PC-3 (cell line): ENCODE measurements around the gene PHYKPL. TPM values are rescaled to one million over a fixed set of nuclear protein-coding genes. Genes with fewer than 3 reads are reported as not detected.
"Not testable (repeated sequence)": the region's sequence is repeated elsewhere in the genome, so short reads cannot be mapped to it uniquely, and the experiment has no call there.

Experiments used
- ATAC-seq: fragments of 200-7000 bp; cut with Tn5 transposase; 2 replicates; pipeline ENCODE4 v1.9.1; 2020; ENCODE audit warnings: mild to moderate bottlenecking, moderate library complexity
- BruUV-seq: library from RNA; stranded (reverse); fragments of 400-500 nt; replicated peaks from 2 replicates; lab custom pipeline; 2021; lab: Mats Ljungman, UMichigan
- CTCF ChIA-PET: fragments of 300-600 bp; sonication (Branson Sonifier 250); formaldehyde crosslinking; loops from one replicate; lab custom pipeline; 2022; ENCODE audit warnings: antibody characterized with exemption; lab: Charles Lee
- POLR2A ChIA-PET: fragments of 300-600 bp; sonication (Branson Sonifier 250); formaldehyde crosslinking; loops from one replicate; lab custom pipeline; 2022; ENCODE audit warnings: antibody characterized with exemption; ENCODE audit not compliant: unreplicated experiment; lab: Charles Lee
- DNase-seq: peaks from one replicate; pipeline ENCODE4 v3.0.0-alpha.2; 2015
- H2AFZ ChIP-seq: fragments of 300-600 bp; sonication (generic); 2 replicates; pipeline ENCODE4 v1.6.0; 2016; ENCODE audit warnings: antibody characterized with exemption, low read length
- H3F3A ChIP-seq: fragments of 300-600 bp; sonication (generic); one replicate; pipeline ENCODE4 v1.6.0; 2017; ENCODE audit warnings: antibody characterized with exemption, low read length, control low read depth, mild to moderate bottlenecking; ENCODE audit not compliant: unreplicated experiment
- H3K27ac ChIP-seq: fragments of 300-600 bp; sonication (generic); 2 replicates; pipeline ENCODE4 v1.5.1; 2016; ENCODE audit warnings: mild to moderate bottlenecking, low read length
- H3K27me3 ChIP-seq: fragments of 300-600 bp; sonication (generic); 2 replicates; pipeline ENCODE4 v1.6.1; 2016; ENCODE audit warnings: low read length, mixed read lengths
- H3K36me3 ChIP-seq: fragments of 300-600 bp; sonication (generic); 2 replicates; pipeline ENCODE4 v1.6.1; 2016; ENCODE audit warnings: low read depth, mixed run types, low read length, mixed read lengths
- H3K4me1 ChIP-seq: fragments of 300-600 bp; sonication (generic); 2 replicates; pipeline ENCODE4 v1.5.1; 2016; ENCODE audit warnings: low read length; ENCODE audit not compliant: insufficient read depth
- H3K4me2 ChIP-seq: fragments of 300-600 bp; sonication (generic); 2 replicates; pipeline ENCODE4 v1.6.0; 2016; ENCODE audit warnings: low read length
- H3K4me3 ChIP-seq: fragments of 300-600 bp; sonication (generic); 2 replicates; pipeline ENCODE4 v1.5.1; 2016; ENCODE audit warnings: mild to moderate bottlenecking, low read length, mixed read lengths
- H3K79me2 ChIP-seq: fragments of 300-600 bp; sonication (generic); 2 replicates; pipeline ENCODE4 v1.6.1; 2017; ENCODE audit warnings: low read length, mixed read lengths
- H3K9ac ChIP-seq: fragments of 300-600 bp; sonication (generic); 2 replicates; pipeline ENCODE4 v1.6.0; 2016; ENCODE audit warnings: mild to moderate bottlenecking, low read length
- H3K9me2 ChIP-seq: fragments of 300-600 bp; sonication (generic); replicated peaks from 2 replicates; pipeline ENCODE4 v1.6.1; 2016; ENCODE audit warnings: mixed run types, low read length, mixed read lengths
- H3K9me3 ChIP-seq: fragments of 300-600 bp; sonication (generic); 2 replicates; pipeline ENCODE4 v1.6.1; 2016; ENCODE audit warnings: low read length, mixed read lengths
- H4K20me1 ChIP-seq: fragments of 300-600 bp; sonication (generic); 2 replicates; pipeline ENCODE4 v1.6.1; 2016; ENCODE audit warnings: low read length, mixed read lengths
- CTCF ChIP-seq: fragments of 300-600 bp; sonication (generic); conservative IDR thresholded peaks from 2 replicates; pipeline ENCODE4 v1.5.1; 2017; ENCODE audit warnings: antibody characterized with exemption, low read depth, mild to moderate bottlenecking, low read length
- EZH2 ChIP-seq: fragments of 300-600 bp; sonication (generic); IDR thresholded peaks from one replicate; pipeline ENCODE4 v1.6.1; 2017; ENCODE audit warnings: antibody characterized with exemption, mild to moderate bottlenecking, low read length; ENCODE audit not compliant: unreplicated experiment
- EZH2phosphoT487 ChIP-seq: fragments of 300-600 bp; sonication (generic); IDR thresholded peaks from 2 replicates; pipeline ENCODE4 v1.6.1; 2018; ENCODE audit warnings: mild to moderate bottlenecking, antibody characterized with exemption, low read length, borderline replicate concordance
- intact Hi-C: fragments of 100-400 bp; cut with micrococcal nuclease; formaldehyde crosslinking; loops from 2 replicates; pipeline ENCODE4 v1.9.0; 2023
- total RNA-seq: library from RNA; depleted of rRNA; stranded (reverse); fragments of >200 nt; gene quantifications from 2 replicates; pipeline ENCODE4 v1.2.3, GENCODE V29; 2014

PHYKPL gene
- total RNA-seq, 1 experiment from 2014 or later = 31.2 TPM

- Histone ChIP-seq H3K9me3 (no peaks in the 10 kb centered on the region), H2AFZ (peak overlapping the region; percentile 93), H3K4me2 (peak overlapping the region; percentile 100), H4K20me1 (no peaks in the 10 kb centered on the region), H3K9me2 (no peaks in the 10 kb centered on the region), H3K4me1 (peaks cover 17% of the 10 kb centered on the region), H3F3A (no peaks in the 10 kb centered on the region), H3K27me3 (no peaks in the 10 kb centered on the region), H3K9ac (peak overlapping the region; percentile 97), H3K79me2 (peaks cover 31% of the 10 kb centered on the region), H3K4me3 (peak overlapping the region; percentile 96), H3K36me3 (peaks cover 32% of the 10 kb centered on the region), H3K27ac (peak overlapping the region; percentile 57)
- TF ChIP-seq EZH2 (no peak), EZH2phosphoT487 (no peak), CTCF (no peak)
- ATAC-seq (peak; percentile 5), DNase-seq (no peak)
- TSS peak; percentile 45 for BruUV-seq
- ChIA-PET CTCF (no interaction called here), POLR2A (interaction anchor here (0.6 kb wide), 1 partner anchor 382 kb away, joined by 7 read pairs; no protein-coding TSS in a partner anchor)
- intact Hi-C loops = loop anchor here (2.0 kb wide), 1 partner anchor 395 kb away; the partner anchor contains the start of gene CLK4
Measured at GRCh38 chr5:178231539-178232123, 971 bp downstream of the PHYKPL start.

- Histone ChIP-seq H3K4me3 (peak overlapping the region; percentile 96), H3K79me2 (peaks cover 31% of the 10 kb centered on the region), H3K9ac (peak overlapping the region; percentile 97), H3F3A (no peaks in the 10 kb centered on the region), H3K4me2 (peak overlapping the region; percentile 100), H4K20me1 (no peaks in the 10 kb centered on the region), H3K27me3 (no peaks in the 10 kb centered on the region), H2AFZ (no peak overlapping the region), H3K9me2 (no peaks in the 10 kb centered on the region), H3K27ac (no peak overlapping the region), H3K4me1 (peaks cover 17% of the 10 kb centered on the region), H3K36me3 (peaks cover 36% of the 10 kb centered on the region), H3K9me3 (no peaks in the 10 kb centered on the region)
- no TSS peak for BruUV-seq
- no peak for TF ChIP-seq EZH2phosphoT487
- no peak for TF ChIP-seq EZH2
- no peak for TF ChIP-seq CTCF
- POLR2A ChIA-PET = interaction anchor here (0.6 kb wide), 2 partner anchors 383 to 500 kb away, joined by 3 to 7 read pairs; no protein-coding TSS in a partner anchor
- DNase-seq = no peak
- CTCF ChIA-PET = no interaction called here
- intact Hi-C loops = no loop called here
- ATAC-seq = no peak
Measured at GRCh38 chr5:178230879-178231538, 1.6 kb downstream of the PHYKPL start.

- intact Hi-C loops = no loop called here
- Histone ChIP-seq H3K9me2 (no peaks in the 10 kb centered on the region), H3K27ac (no peak overlapping the region), H2AFZ (no peak overlapping the region), H3K27me3 (no peaks in the 10 kb centered on the region), H3K9ac (no peak overlapping the region), H3K4me2 (peak overlapping the region; percentile 100; the same call in 1 of the 2 replicates), H3K36me3 (peaks cover 36% of the 10 kb centered on the region), H3F3A (no peaks in the 10 kb centered on the region), H3K4me1 (peaks cover 17% of the 10 kb centered on the region), H3K79me2 (peaks cover 31% of the 10 kb centered on the region), H3K4me3 (no peak overlapping the region), H3K9me3 (no peaks in the 10 kb centered on the region), H4K20me1 (no peaks in the 10 kb centered on the region)
- ATAC-seq (no peak), DNase-seq (no peak)
- CTCF ChIA-PET = no interaction called here
- POLR2A ChIA-PET = no interaction called here
- BruUV-seq = no TSS peak
- no peak for TF ChIP-seq EZH2
- no peak for TF ChIP-seq CTCF
- TF ChIP-seq EZH2phosphoT487 = no peak
Measured at GRCh38 chr5:178229861-178230260, 2.7 kb downstream of the PHYKPL start.

- H3K27ac ChIP-seq, CTCF ChIA-PET, intact Hi-C loops, H4K20me1 ChIP-seq, H3K9ac ChIP-seq, POLR2A ChIA-PET, H3K9me2 ChIP-seq, H3K4me2 ChIP-seq, H3K27me3 ChIP-seq, H3K4me3 ChIP-seq, DNase-seq, H3F3A ChIP-seq, BruUV-seq, H3K9me3 ChIP-seq, H2AFZ ChIP-seq, ATAC-seq: not testable (repeated sequence)
- peaks cover 41% of the 10 kb centered on the region for H3K36me3 ChIP-seq
- peaks cover 31% of the 10 kb centered on the region for H3K79me2 ChIP-seq
- H3K4me1 ChIP-seq = peaks cover 17% of the 10 kb centered on the region
Measured at GRCh38 chr5:178229111-178229510, 3.5 kb downstream of the PHYKPL start.
